Activated CD4-positive, CD25-positive, alpha-beta regulatory T cell treated with anti-CD3 and anti-CD28 coated beads, Interleukin-2, amount 50 U/mL, for 24 hours (primary cell): Measurements from ENCODE around the gene FOXE3.
A peak's percentile ranks its signal among the peaks of the same experiment; 100 is the strongest.

ENCODE experiments used
- ATAC-seq, 2 donors: fragments of 150-1000 bp; cut with Tn5 transposase; one replicate each; pipeline ENCODE4 v1.10.0; 2021; ENCODE audit warnings: mild to moderate bottlenecking in 1 of 2, moderate library complexity in 1 of 2

Gene FOXE3

DNA sequence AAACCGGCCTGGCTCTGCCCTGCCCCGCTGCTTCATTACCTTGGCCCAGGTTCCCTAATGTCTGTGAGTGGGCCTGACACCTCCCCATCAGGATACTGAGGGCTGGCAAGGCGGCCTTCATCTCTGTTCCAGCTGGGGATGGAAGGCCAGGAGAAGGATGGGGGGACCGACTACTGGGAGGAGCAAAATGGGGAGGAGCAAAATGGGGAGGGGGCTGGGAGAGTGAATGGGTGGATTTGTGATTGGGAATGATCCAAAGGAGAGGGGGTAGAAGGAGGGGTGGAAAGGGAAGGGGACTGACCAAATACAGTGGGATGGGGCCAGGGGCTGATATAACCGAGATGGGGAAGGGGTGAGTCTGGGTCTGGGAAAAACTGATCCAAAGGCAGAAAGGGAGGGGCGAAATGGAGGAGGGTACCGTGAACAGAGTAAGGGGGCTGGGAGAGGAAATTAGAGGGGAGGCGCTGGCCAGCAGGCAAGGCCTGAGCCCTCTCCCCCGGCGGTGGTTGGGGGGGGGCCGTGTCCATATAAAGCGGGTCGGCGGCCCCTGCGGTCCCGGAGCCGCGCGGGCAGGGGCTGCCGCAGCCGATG is at the start of gene FOXE3:
FOXE3 (plus strand) TSS at position 558 of the 591 bp plus-strand sequence; CDS start at position 589, 31 bp downstream.
- no peak for ATAC-seq

- no peak for ATAC-seq
Observed at GRCh38 chr1:47367651-47368050, 48.4 kb upstream of the FOXE3 start.

GRCh38 chr1:47371016-47371517 is 45.0 kb upstream of the FOXE3 start:
- ATAC-seq: no peak

GRCh38 chr1:47374501-47374900 is 41.6 kb upstream of the FOXE3 start:
- no peak for ATAC-seq

DNA sequence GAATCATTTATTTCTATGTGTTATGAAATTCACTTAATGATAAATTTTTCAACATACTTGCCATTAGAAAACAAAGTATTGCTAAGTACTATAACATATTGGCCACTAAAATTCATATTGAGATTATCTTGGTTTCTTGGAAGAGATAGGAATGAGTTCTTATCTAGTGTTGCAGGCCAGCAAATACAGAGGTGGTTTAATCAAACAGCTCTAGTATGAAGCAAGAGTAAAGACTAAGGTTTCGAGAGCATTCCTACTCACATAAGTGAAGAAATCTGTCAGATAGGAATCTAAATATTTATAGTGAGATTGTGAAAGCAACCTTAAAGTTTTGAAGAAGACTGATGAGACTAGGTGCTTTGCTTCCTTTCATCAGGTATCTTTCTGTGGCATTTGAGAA is 37.9 kb upstream of the FOXE3 start:
- no peak for ATAC-seq

DNA sequence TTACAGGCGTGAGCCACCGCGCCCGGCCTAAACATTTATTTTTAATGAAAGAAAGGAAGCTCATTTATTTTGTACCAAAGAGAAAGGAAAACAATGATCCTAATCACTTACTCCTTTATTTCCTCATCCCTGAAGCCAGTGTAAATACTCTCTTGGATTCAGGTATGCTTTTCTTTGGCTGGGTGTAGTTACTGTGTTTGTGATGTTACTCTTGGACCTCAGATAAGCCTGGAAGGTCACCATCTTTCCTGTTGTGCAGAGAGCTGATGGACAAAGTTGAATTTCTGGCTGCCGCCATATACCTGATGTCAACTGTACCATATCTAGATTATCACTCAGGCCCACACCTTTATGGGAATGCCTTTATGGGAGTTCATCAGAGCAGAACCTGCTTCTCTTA is 35.4 kb upstream of the FOXE3 start:
- ATAC-seq: no peak

DNA sequence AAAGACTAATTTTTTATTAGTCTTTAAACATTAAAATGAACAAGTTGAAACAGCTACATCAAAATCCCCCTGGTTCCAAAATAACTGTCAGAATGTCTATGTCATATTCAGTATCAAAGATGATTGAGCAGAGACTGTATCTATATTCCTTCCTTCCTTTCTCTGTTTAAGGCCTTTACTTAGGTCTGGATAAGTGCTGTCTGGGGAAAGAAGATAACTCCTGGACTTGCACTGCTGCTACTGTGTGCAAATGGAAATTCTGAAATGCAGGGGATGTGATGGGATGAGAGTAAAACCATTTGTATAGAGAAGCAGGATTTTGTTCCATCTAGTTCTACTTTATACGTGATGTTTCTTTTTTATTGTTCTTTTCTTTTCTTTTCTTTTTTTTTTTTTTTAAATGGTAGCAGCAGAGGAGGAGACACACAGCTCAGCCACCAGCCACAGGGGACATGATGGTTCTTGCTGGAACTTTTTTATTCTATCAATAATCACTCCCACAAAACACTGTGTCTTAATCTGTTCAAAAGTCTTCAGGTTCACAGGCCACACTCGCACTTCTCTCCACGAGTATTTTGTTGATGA is 33.6 kb upstream of the FOXE3 start:
- ATAC-seq: no peak

DNA sequence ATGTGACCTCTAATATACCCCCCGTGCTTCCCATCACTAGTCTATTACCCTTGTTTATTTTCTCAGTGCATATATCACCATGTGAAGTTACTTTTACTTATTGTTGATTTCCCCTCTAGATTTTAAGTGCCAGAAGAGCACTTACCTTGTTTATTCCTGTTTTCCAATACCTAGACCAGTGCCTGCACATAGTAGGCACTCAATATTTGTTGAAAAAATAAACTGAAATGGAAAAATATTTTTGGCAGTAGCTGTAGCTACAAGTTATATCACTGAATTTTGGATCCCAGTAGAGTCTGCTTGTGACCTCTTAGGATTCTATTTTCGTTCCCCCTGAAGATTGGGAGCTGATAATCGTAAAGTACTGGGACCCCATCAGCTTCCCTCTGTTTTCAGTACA is 32.0 kb upstream of the FOXE3 start:
- no peak for ATAC-seq

GRCh38 chr1:47385020-47385419 is 31.1 kb upstream of the FOXE3 start:
- ATAC-seq: no peak

- ATAC-seq: no peak
Observed at GRCh38 chr1:47386268-47386667, 29.8 kb upstream of the FOXE3 start.

DNA sequence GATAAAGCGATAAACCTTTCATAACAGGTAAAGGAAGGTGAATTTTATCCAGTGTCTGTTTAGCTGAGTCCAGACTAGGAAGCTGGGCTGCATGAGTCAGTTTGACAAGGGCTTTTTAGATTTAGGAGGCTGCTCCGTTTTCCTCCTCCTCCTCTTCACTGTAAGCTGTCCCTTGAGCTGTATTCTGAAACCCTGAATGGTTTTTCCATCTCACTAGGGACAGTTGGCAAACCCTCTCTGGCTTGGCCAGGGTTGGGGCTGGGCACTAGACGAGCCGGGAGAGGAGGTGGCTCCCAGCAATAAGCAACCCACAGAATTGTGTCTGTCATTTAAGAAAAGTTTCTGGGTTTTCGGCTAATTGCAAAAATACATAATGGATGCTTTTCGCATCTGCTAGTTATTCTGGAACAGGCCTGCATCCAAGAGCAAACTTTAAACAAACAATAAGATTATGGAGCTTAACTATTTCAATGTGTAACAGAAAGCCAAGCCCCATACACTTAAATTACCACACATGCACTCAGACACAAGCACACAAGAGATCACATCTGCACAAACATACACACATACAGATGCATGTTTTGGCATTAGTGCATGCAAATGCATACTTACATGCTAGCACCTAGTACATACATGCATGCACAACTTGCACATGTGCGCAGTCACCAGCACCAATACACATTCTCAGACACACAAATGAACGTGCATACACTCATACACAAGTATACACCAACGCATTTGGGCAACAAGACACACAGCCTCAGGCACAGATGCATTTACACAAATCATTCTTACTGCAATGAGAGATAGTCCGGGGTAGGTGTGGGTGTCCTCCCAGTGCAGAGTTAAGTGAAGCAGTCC is 27.8 kb upstream of the FOXE3 start:
- no peak for ATAC-seq

DNA sequence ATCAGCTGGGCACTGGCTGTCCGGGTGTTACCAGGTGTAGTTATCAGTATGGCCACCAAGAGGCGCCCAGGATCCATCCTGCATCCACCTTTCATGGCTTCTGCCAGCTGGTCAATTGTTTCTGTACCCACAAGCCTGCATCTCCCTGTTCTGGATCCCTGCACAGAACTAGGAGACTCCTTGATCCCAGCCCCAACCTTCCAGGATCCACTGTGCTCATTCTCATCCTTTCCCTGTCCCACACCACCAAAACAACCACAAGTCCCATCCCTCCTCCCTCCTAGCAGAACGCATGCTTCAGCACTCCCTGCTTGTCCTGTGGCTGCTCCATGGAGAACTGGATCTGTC is 27.2 kb upstream of the FOXE3 start:
- peak; percentile 53 to 56 for ATAC-seq

DNA sequence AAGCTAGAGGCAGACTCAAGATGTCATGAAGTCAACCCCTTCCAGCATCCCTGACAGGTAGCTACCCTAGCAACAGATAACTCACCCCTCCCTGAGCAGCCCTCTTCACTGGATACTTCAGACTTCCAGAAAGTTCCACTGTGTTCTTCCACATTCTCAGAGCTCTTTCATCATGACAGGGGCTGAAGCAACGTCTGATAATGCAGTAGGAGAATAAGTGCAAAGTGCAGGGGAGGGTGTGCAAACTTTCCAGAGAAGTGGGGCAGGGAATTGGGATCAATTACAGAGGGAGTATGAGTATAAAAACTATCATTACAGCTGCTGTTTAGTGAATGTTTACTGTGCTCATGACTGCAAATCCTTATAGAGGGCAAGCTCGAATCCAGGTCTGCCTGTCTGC is 26.4 kb upstream of the FOXE3 start:
- ATAC-seq: no peak

GRCh38 chr1:47390843-47391242 is 25.2 kb upstream of the FOXE3 start:
- no peak for ATAC-seq

DNA sequence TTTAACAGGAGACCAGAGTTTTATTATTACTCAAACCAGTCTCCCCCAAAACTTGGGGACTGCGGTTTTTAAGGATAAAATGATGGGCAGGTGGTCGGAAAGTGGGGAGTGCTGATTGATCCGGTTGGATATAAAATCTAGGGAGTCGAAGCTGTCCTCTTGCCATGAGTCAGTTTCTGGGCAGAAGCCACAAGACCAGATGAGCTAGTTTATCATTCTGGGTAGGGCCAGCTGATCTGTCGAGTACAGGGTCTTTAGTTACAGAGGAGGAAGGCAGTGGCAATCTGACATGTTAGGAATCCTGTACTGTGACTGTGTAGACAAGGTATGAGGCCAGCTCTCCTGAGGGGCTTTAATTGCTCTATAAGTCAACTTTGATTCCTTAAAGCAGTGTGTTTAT is 22.9 kb upstream of the FOXE3 start:
- no peak for ATAC-seq

DNA sequence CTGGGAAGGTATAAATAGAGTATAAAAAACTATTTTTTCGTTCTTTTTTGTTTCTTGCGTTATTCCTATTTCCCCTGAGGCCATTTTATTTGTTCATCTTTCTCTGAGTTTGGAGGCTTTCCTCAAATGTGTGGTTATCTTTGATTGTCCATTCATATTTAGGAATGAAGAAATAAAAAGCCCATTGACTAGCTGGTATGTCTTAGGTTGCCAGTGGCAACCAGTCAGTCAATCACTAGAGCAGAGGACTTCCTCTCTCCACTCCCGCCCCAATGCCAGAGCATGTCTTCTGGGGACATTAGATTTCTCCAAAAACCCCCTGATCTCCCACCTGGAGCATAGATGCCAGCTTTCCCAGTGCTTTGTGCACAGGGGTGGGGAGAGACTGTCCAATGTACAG is 20.7 kb upstream of the FOXE3 start:
- no peak for ATAC-seq

- ATAC-seq: no peak
Observed at GRCh38 chr1:47396671-47397196, 19.4 kb upstream of the FOXE3 start.

GRCh38 chr1:47399138-47399845 is 16.8 kb upstream of the FOXE3 start:
- ATAC-seq: no peak

DNA sequence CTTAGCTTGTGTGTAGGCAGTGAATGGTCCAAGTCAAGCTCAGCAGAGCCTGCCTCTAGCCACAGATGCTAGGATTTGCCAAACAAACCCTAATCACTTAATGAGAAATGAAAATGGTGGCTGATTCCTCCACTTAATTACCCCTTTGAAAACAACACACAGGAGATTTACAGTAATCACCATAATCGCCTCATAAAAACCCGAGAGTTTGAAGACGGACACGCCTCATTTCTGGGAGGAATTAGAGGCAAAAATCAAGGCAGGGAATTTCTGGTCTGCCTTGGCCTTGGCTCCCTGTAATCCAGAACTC is 16.3 kb upstream of the FOXE3 start:
- no peak for ATAC-seq

GRCh38 chr1:47401761-47402160 is 14.3 kb upstream of the FOXE3 start:
- no peak for ATAC-seq

DNA sequence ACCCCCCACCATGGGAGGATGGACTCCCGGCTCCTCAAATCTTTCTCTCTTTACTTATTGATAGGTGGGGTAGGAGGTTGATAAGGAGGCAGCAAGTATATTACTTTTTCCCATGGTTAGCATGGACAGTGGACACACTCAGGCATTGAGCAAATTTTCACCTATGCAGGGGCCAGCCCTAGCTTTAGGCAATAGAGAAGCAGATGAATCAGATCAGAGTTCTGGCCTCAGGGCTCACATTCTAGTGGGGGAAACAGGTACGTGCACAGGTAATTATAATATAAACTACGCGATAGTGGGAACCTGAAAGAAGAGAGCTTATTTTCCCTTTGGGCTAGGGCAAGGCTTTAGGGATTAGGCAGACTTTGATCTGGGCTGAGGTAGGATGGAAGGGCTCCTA is 13.5 kb upstream of the FOXE3 start:
- no peak for ATAC-seq

GRCh38 chr1:47403321-47403910 is 12.7 kb upstream of the FOXE3 start:
- ATAC-seq: no peak

DNA sequence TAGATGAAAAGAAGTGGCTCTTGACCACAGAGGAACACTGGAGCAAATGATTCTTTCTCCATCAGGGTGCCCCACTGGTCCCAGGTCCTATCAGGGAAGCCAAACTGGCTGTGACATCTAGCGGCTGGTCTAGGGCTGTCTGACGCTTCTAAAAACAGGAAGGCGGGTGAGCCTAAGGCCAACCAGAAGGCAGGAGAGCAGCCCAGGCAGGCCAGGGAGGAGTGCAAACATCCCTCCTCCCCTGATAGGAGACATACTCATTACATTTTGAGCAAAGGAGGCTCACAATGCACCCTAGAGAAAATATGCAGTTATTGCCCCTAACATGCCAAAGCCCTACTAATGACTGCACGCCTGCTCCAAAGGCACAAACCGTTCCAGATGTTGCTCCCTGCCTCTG is 10.4 kb upstream of the FOXE3 start:
- ATAC-seq: no peak
